ENCODE data around the gene MYDGF. TPM values are rescaled to one million over a fixed set of nuclear protein-coding genes. Genes with fewer than 3 reads are reported as not detected.
"Not testable (repeated sequence)": the region's sequence is repeated elsewhere in the genome, so short reads cannot be mapped to it uniquely, and the experiment has no call there.

The MYDGF gene
- 10 to 100 TPM; 66.3 to 75.9 TPM for total RNA-seq
- long read RNA-seq, donor 1, transcript MYDGF-201 (6 exons, 1,018 nt) = major isoform, 45 of 59 reads
- long read RNA-seq, donor 1, partial matches to known transcripts = 11 of 59 reads
- long read RNA-seq, donor 1, other reads (novel, unspliced or antisense) = 3 of 59 reads
- long read RNA-seq, donor 2, transcript MYDGF-201 (6 exons, 1,018 nt) = major isoform, 181 of 195 reads
- long read RNA-seq, donor 2, partial matches to known transcripts = 11 of 195 reads
- long read RNA-seq, donor 2, other reads (novel, unspliced or antisense) = 2 of 195 reads

DNA sequence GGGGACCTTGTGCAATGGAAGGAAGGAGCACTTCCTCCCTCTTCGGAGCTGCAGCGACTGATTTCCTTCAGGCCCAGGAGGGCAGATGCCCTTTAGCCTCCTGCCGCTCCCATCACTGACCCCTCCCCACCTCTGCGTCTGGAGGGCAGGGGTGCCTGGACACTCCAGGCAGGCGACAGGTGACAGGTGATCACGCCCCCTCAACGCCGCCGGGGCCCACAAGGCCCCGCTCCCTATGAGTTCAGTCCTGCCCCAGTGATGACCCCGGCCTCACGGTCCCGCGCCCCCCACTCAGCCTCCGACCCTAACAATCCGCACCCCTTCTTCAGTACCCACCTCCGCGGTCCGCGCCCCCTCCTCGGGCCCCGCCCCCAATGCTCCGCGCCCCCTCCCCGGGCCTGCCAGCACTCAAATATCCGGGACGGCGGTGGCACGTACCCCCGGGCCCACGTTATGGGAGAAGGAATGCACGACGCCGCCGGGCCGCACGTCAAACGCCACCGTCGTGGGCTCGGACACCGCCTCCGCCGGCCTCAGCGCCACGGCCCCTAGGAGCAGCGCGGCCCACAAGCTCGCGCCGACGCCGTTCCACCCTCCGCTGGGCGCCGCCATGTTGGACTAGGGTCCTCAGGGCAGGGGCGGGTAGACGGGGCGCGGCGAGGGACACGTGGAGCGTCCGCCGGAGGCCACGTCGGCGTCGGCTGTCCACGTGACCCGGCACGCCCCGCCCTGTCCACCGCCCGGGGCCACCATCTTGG, at the start of gene MYDGF:
TSS of gene MYDGF (minus strand) at position 620 of the 758 bp plus-strand sequence. CDS start at position 612, 8 bp downstream.
- DNase-seq (ENCODE audit: low spot score) = peak; percentile 98
- intact Hi-C loops (cut with DNase I) = no loop called here

DNA sequence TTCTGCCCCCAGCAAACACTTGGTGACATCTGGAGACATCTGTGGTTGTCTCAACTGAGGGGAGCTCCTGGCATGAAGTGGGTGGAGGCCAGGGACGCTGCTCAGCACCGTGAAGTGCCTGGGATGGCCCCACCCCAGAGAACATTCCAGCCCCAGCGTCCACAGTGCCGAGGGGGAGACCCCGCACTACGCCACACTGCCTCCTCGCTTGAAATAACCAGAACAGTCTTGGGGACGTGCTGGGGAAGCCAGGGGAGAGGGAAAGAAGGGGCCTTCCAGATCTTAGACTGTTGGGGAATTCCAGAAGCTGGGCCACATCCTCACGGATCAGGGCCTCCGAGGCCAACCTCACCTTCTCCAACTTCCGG, 49.3 kb upstream of the MYDGF start:
- no peak for DNase-seq (ENCODE audit: low spot score)
- intact Hi-C loops (cut with DNase I) = no loop called here

DNA sequence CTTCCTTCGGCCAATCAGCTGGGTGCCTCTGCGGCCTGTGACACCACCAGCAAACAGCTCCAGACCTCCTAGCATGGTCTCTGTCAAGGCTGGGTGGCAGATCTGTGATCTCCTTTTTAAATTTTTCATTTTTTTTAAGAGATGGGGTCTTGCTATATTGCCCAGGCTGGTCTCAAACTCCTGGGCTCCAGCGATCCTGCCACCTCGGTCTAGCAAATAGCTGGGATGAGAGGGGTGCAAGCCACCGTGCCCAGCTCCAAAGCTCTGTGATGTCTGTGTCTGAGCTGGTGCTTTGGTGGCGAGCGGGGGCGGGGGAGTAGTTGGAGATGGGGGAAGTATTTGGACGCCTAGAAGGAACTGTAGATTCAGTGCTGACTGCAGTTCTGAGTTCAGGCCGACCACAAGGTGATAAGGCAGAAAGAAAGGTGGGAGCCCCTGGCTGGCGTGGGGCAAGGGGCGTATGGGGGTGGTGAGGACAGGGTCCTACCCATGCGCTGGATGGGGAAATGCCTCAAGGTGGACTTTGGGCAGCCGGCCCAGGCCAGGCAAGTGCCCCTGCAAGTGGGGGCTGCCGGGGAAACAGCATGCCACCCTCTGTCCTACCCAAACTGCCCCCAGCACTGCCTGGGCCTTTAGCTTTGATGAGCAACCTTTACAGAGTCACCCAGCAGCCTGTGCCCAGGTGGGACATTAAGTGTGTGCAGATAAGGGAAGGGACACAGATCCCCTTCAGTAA, 48.0 kb upstream of the MYDGF start:
- DNase-seq (ENCODE audit: low spot score) = no peak
- intact Hi-C loops (cut with DNase I) = no loop called here

GRCh38 chr19:4717191-4717965, 47.2 kb upstream of the MYDGF start:
- no peak for DNase-seq (ENCODE audit: low spot score)

GRCh38 chr19:4715529-4716221, 45.5 kb upstream of the MYDGF start:
- intact Hi-C loops (cut with DNase I) = no loop called here
- DNase-seq (ENCODE audit: low spot score) = no peak

More at GRCh38 chr19:4717191-4717965, 47.2 kb upstream of the MYDGF start:
- intact Hi-C loops (cut with DNase I) = no loop called here

- DNase-seq (ENCODE audit: low spot score); intact Hi-C loops (cut with DNase I): not testable (repeated sequence)
Observed at GRCh38 chr19:4715178-4715528, 45.0 kb upstream of the MYDGF start.

DNA sequence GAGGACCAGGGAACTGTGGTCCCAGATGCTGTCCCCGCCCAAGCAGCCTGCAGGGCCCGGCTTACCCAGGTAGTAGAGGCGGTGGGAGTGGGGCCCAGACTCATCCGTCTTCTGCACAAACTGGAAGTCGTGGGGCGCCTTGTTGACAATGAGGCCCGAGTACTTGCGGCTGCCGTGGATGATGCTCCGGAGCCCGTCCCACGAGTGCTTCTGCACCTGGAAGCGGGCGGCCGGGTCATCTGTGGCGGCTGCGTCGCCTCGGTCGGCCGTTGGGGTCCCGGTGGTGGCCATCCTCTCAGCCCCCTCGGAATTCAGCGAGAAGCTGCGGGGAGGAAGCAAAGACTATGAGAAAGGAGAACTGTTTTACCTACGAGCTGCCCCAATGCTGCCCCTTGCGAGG, 43.9 kb upstream of the MYDGF start:
- intact Hi-C loops (cut with DNase I) = no loop called here
- no peak for DNase-seq (ENCODE audit: low spot score)

DNA sequence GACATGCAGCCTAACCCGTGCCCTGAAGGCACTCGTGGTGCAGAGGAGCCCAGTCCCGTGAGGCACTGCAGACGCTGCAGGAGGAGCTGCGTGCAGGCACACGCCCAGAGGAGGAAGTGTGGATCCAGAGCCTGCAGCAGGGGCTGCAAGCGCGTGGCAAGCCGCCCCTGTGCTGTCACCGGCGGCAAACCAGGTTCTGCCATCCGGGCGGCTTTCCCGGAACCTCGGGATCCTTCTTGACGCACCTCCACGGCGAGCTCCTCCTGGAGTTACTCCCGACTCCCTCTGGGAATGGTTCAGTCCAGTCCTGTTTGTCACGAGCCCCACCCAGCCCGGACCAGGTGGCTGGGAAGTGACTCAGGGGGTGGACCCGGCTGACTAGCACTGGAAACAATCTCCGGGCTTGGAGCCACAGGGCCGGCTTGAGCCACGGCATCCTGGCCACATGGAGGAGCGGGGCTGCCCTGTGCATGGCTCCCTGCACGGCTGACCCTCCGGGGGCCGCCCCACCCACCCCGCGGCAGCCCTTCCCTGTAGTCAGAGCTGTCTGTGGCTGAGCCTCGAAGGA, 43.3 kb upstream of the MYDGF start:
- intact Hi-C loops (cut with DNase I) = no loop called here
- DNase-seq (ENCODE audit: low spot score) = peak; percentile 95

- DNase-seq (ENCODE audit: low spot score) = no peak
- intact Hi-C loops (cut with DNase I) = no loop called here
Observed at GRCh38 chr19:4712771-4713170, 42.6 kb upstream of the MYDGF start.

DNA sequence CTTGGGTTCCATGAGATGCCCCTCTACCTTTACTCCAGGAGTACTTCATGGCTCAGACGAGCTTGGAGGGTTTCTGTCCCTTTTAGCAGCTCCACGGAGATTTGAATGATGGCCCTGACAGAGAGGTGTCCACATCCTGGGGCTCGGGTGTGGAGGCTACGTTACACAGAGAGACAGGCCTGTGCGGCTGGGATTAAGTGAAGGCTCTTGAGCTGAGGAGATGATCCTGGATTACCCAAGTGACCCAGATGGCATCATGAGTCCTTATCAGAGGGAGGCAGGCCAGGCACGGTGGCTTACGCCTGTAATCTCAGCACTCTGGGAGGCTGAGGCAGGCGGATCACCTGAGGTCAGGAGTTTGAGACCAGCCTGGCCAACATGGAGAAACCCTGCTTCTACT, 41.1 kb upstream of the MYDGF start:
- DNase-seq (ENCODE audit: low spot score) = no peak
- intact Hi-C loops (cut with DNase I) = no loop called here

GRCh38 chr19:4710281-4710600, 40.1 kb upstream of the MYDGF start:
- no peak for DNase-seq (ENCODE audit: low spot score)
- intact Hi-C loops (cut with DNase I) = no loop called here

- no peak for DNase-seq (ENCODE audit: low spot score)
- intact Hi-C loops (cut with DNase I) = no loop called here
Observed at GRCh38 chr19:4709440-4710280, 39.5 kb upstream of the MYDGF start.

- no peak for DNase-seq (ENCODE audit: low spot score)
- intact Hi-C loops (cut with DNase I) = no loop called here
Observed at GRCh38 chr19:4707956-4708650, 38.0 kb upstream of the MYDGF start.

- intact Hi-C loops (cut with DNase I) = no loop called here
- no peak for DNase-seq (ENCODE audit: low spot score)
Observed at GRCh38 chr19:4707322-4707721, 37.2 kb upstream of the MYDGF start.

GRCh38 chr19:4705413-4706131, 35.4 kb upstream of the MYDGF start:
- intact Hi-C loops (cut with DNase I) = no loop called here
- DNase-seq (ENCODE audit: low spot score) = no peak

- intact Hi-C loops (cut with DNase I) = no loop called here
Observed at GRCh38 chr19:4704317-4704673, 34.2 kb upstream of the MYDGF start.

More at GRCh38 chr19:4704317-4704673, 34.2 kb upstream of the MYDGF start:
- no peak for DNase-seq (ENCODE audit: low spot score)

All from posterior vena cava (tissue), 2 donors.